ENCODE measurements around the gene C1QTNF12. TPM values are rescaled to one million over a fixed set of nuclear protein-coding genes. Genes with fewer than 3 reads are reported as not detected.
A peak's percentile ranks its signal among the peaks of the same experiment; 100 is the strongest.

The C1QTNF12 gene
- total and polyA plus RNA-seq, 2 experiments from 2014 or later: 4.1 to 4.2 TPM

GRCh38 chr1:1239227-1239613, 7.3 kb downstream of the C1QTNF12 start:
- Mint-ChIP-seq H3K27me3 (ENCODE audit: insufficient read depth, low read depth, poor library complexity) (peaks cover 6% of the 10 kb centered on the region), H3K4me1 (peaks cover 3% of the 10 kb centered on the region; the same call in 1 of the 3 replicates), H3K27ac (no peak overlapping the region), H3K9me3 (peaks cover 1% of the 10 kb centered on the region; the same call in 1 of the 3 replicates), H3K36me3 (ENCODE audit: low read depth) (peaks cover 5% of the 10 kb centered on the region), H3K4me3 (no peak overlapping the region)
- H3K27ac ChIP-seq (ENCODE audit: low read depth): no peak overlapping the region
- H3F3A ChIP-seq (replicated peaks; ENCODE audit: low read depth): no peaks in the 10 kb centered on the region
- H3K4me2 ChIP-seq: no peak overlapping the region
- no peaks in the 10 kb centered on the region for H3K36me3 ChIP-seq (ENCODE audit: insufficient read depth)
- ATAC-seq (peak; percentile 4; the same call in 2 of the 3 replicates), DNase-seq (ENCODE audit: low spot score) (no peak)
- no peaks in the 10 kb centered on the region for H3K4me1 ChIP-seq (ENCODE audit: insufficient read depth)
- H4K20me1 ChIP-seq (replicated peaks; ENCODE audit: insufficient read depth): peaks cover under 1% of the 10 kb centered on the region; the same call in 1 of the 2 replicates
- no peaks in the 10 kb centered on the region for H3K9me2 ChIP-seq (ENCODE audit: insufficient read depth)
- 0 out of 2 replicates have a peak, but pooled peaks cover under 1% of the 10 kb centered on the region for H3K79me2 ChIP-seq (replicated peaks; ENCODE audit: insufficient read depth)
- no peak for TF ChIP-seq JUNB (IDR thresholded peaks at IDR 0.05; ENCODE audit: unreplicated experiment)
- 0 out of 4 replicates have a peak, but pooled peaks of 1 of the 2 experiments have one; percentile 3 for TF ChIP-seq CTCF (conservative IDR thresholded peaks at IDR 0.05; ENCODE audit: low read depth in 2 of 2)
- no peak overlapping the region for H3K4me3 ChIP-seq
- no peaks in the 10 kb centered on the region for H3K27me3 ChIP-seq (ENCODE audit: insufficient read depth)
- H2AFZ ChIP-seq: no peak overlapping the region

- H3K4me3 Mint-ChIP-seq: no peak overlapping the region
- H3K9me3 Mint-ChIP-seq: peaks cover 6% of the 10 kb centered on the region
- Histone ChIP-seq H3K4me1 (ENCODE audit: insufficient read depth) (no peaks in the 10 kb centered on the region), H3K4me2 (no peak overlapping the region), H2AFZ (no peak overlapping the region), H3K27ac (ENCODE audit: low read depth) (no peak overlapping the region), H3K36me3 (ENCODE audit: insufficient read depth) (no peaks in the 10 kb centered on the region), H4K20me1 (replicated peaks; ENCODE audit: insufficient read depth) (peaks cover 5% of the 10 kb centered on the region), H3K27me3 (ENCODE audit: insufficient read depth) (no peaks in the 10 kb centered on the region), H3K9me2 (ENCODE audit: insufficient read depth) (no peaks in the 10 kb centered on the region), H3F3A (replicated peaks; ENCODE audit: low read depth) (peaks cover 1% of the 10 kb centered on the region; the same call in 1 of the 2 replicates), H3K4me3 (no peak overlapping the region), H3K79me2 (replicated peaks; ENCODE audit: insufficient read depth) (peaks cover 5% of the 10 kb centered on the region; the same call in 1 of the 2 replicates)
- no peak for DNase-seq (ENCODE audit: low spot score)
- H3K27me3 Mint-ChIP-seq (ENCODE audit: insufficient read depth, low read depth, poor library complexity): peaks cover 8% of the 10 kb centered on the region
- H3K4me1 Mint-ChIP-seq: peaks cover 6% of the 10 kb centered on the region; the same call in 2 of the 3 replicates
- peaks cover 10% of the 10 kb centered on the region for H3K36me3 Mint-ChIP-seq (ENCODE audit: low read depth)
- no peak for ATAC-seq
- no peak overlapping the region for H3K27ac Mint-ChIP-seq
- TF ChIP-seq POLR2AphosphoS5 (IDR thresholded peaks at IDR 0.05; ENCODE audit: low read depth): no peak
- TF ChIP-seq ZNF114 (CRISPR knock-in tag; IDR thresholded peaks at IDR 0.05): no peak
- no peak for TF ChIP-seq EZH2phosphoT487 (IDR thresholded peaks at IDR 0.05; ENCODE audit: unreplicated experiment)
- TF ChIP-seq JUNB (IDR thresholded peaks at IDR 0.05; ENCODE audit: unreplicated experiment): no peak
- no peak for TF ChIP-seq ETS1 (IDR thresholded peaks at IDR 0.05)
- TF ChIP-seq REST (IDR thresholded peaks at IDR 0.05; ENCODE audit: unreplicated experiment): no peak
- TF ChIP-seq ZNF462 (CRISPR knock-in tag; IDR thresholded peaks at IDR 0.05): no peak
- TF ChIP-seq NANOG (IDR thresholded peaks at IDR 0.05; ENCODE audit: borderline replicate concordance): no peak
These were observed 7.8 kb downstream of the C1QTNF12 start for GRCh38 chr1:1238702-1239178.
